Pancreas (tissue), 10 donors: Measurements from ENCODE around the gene RNF169. TPM values are rescaled to one million over a fixed set of nuclear protein-coding genes. Genes with fewer than 3 reads are reported as not detected.
A peak's percentile ranks its signal among the peaks of the same experiment; 100 is the strongest.

Experiments
- ATAC-seq, 4 donors: fragments of 200-7000 bp; cut with Tn5 transposase; one replicate each; pipeline versions ENCODE4 v1.8.0 to v1.9.1; 2020; ENCODE audit warnings: mild to moderate bottlenecking in 4 of 4, moderate library complexity in 4 of 4
- DNase-seq, 6 donors: peaks; one replicate each; pipeline ENCODE4 v3.0.0-alpha.2; 2020
- FAIRE-seq: peaks from 2 replicates; lab custom pipeline; 2012; peaks lifted over from hg19 to GRCh38; lab: Jason Lieb, UNC
- H3K27ac ChIP-seq, 4 donors: fragments of 200-600 bp; sonication (generic); 1 replicate in 3 of 4; 2 replicates in 1 of 4; pipeline versions ENCODE4 v1.5.0 to v1.8.0; 2020
- H3K27me3 ChIP-seq, 4 donors: fragments of 200-600 bp; one replicate each; pipeline ENCODE4 v1.8.0; 2021
- H3K36me3 ChIP-seq, 3 donors: fragments of 200-600 bp; sonication (generic) in 1 of 3; one replicate each; pipeline versions ENCODE4 v1.5.0 to v1.8.0; 2020 to 2021
- H3K4me1 ChIP-seq, 3 donors: fragments of 200-600 bp; one replicate each; pipeline ENCODE4 v1.8.0; 2021
- H3K4me3 ChIP-seq, 4 donors: fragments of 200-600 bp; sonication (generic) in 2 of 4; one replicate each; pipeline versions ENCODE4 v1.5.0 to v1.8.0; 2020 to 2021
- H3K9me3 ChIP-seq, 4 donors: fragments of 200-600 bp; one replicate each; pipeline ENCODE4 v1.8.0; 2021
- CTCF ChIP-seq, 4 donors: fragments of 200-600 bp; sonication (generic) in 3 of 4; IDR thresholded peaks; one replicate each; pipeline versions ENCODE4 v1.5.0 to v1.8.0; 2021; ENCODE audit warnings: antibody characterized with exemption in 4 of 4
- WGBS, 2 donors: extraction: QIAGEN DNeasy Blood & Tissue Kit; methylation state at CpG; one replicate each; pipeline ENCODE4 v1.1.7; 2013; 5-methylcytosine and 5-hydroxymethylcytosine counted together
- intact Hi-C, 3 donors: fragments of 100-400 bp; cut with DNase I; formaldehyde crosslinking; loops; one replicate each; pipeline versions ENCODE4 v1.11.1 to v1.14.2; 2022
- polyA plus RNA-seq, 2 donors: library from polyadenylated mRNA; stranded (reverse); fragments of 200-250 nt; gene quantifications; one replicate each; pipeline ENCODE4 v1.2.3, GENCODE V29; 2013
- total RNA-seq, 6 donors: library from RNA; stranded (reverse); fragmentation: NEBNext Ultra II Directional in 4 of 6; extraction: Animal tissue kit (Norgen Biotek cat#: 25700) in 4 of 6; gene quantifications; one replicate each; pipeline versions ENCODE4 v1.2.1 to v1.2.4, GENCODE V29; 2021 to 2023
- donor health status: healthy with polysubstance abuse.
- donor health status: DM: no; HTN: no; CAD: no; lungs with moderate emphysema.
- donor health status: DM: no; HTN: no; CAD: no.
- donor health status: control.
- donor health status: control.
- donor health status: Bipolar disorder and iron deficiency.
- donor health status: DM: yes; HTN: yes; CAD: no.
- donor health status: DM: no; HTN: no; CAD: no.
- donor health status: DM: no; HTN: no; CAD: no.
- donor health status: DM: yes; HTN: yes; CAD: no.

Gene RNF169
- total and polyA plus RNA-seq, 8 donors = 2.3 to 12.0 (median 6.9) TPM

GRCh38 chr11:74771139-74771538 is 22.5 kb downstream of the RNF169 start:
- peaks cover 0 to 13% (median 7%) of the 10 kb centered on the region in 3 donors for H3K4me1 ChIP-seq
- H3K36me3 ChIP-seq = no peaks in the 10 kb centered on the region
- H3K27ac ChIP-seq = no peak overlapping the region
- no peak for ATAC-seq
- H3K27me3 ChIP-seq = no peaks in the 10 kb centered on the region
- 95 to 97% methylated on average over 3 of the region's 3 CpGs for WGBS, 2 donors
- FAIRE-seq = no peak
- intact Hi-C loops = no loop called here
- TF ChIP-seq CTCF (IDR thresholded peaks at IDR 0.05) = no peak
- no peak overlapping the region for H3K4me3 ChIP-seq
- no peaks in the 10 kb centered on the region for H3K9me3 ChIP-seq
- no peak for DNase-seq

- TF ChIP-seq CTCF (IDR thresholded peaks at IDR 0.05) = no peak
- Histone ChIP-seq H3K27me3 (no peaks in the 10 kb centered on the region), H3K9me3 (no peaks in the 10 kb centered on the region), H3K36me3 (no peaks in the 10 kb centered on the region), H3K4me1 (peaks cover 0 to 16% (median 7%) of the 10 kb centered on the region in 3 donors), H3K27ac (no peak overlapping the region), H3K4me3 (no peak overlapping the region)
- ATAC-seq (no peak), DNase-seq (no peak), FAIRE-seq (no peak)
- intact Hi-C loops = no loop called here
Observed at GRCh38 chr11:74773476-74773875, 24.8 kb downstream of the RNF169 start.

- Histone ChIP-seq H3K4me3 (no peak overlapping the region), H3K4me1 (peaks cover 0 to 16% (median 7%) of the 10 kb centered on the region in 3 donors), H3K36me3 (no peaks in the 10 kb centered on the region), H3K9me3 (no peaks in the 10 kb centered on the region), H3K27ac (no peak overlapping the region), H3K27me3 (no peaks in the 10 kb centered on the region)
- FAIRE-seq = no peak
- no peak for TF ChIP-seq CTCF (IDR thresholded peaks at IDR 0.05)
- ATAC-seq = no peak
- DNase-seq = no peak
- intact Hi-C loops = no loop called here
- WGBS, 2 donors = 56 to 90% methylated on average over 1 of the region's 1 CpG
Observed at GRCh38 chr11:74775762-74776161, 27.1 kb downstream of the RNF169 start.

GRCh38 chr11:74776546-74776945 is 27.9 kb downstream of the RNF169 start:
- H3K4me1 ChIP-seq = peaks cover 0 to 16% (median 9%) of the 10 kb centered on the region in 3 donors
- H3K27ac ChIP-seq = no peak overlapping the region
- no peaks in the 10 kb centered on the region for H3K36me3 ChIP-seq
- H3K9me3 ChIP-seq = no peaks in the 10 kb centered on the region
- no peak for FAIRE-seq
- H3K27me3 ChIP-seq = no peaks in the 10 kb centered on the region
- H3K4me3 ChIP-seq = no peak overlapping the region
- no peak for DNase-seq
- intact Hi-C loops = no loop called here
- ATAC-seq = peak in 1 of 4 donors; percentile 15
- no peak for TF ChIP-seq CTCF (IDR thresholded peaks at IDR 0.05)

GRCh38 chr11:74777038-74777437 is 28.4 kb downstream of the RNF169 start:
- peaks cover 0 to 14% (median 10%) of the 10 kb centered on the region in 3 donors for H3K4me1 ChIP-seq
- intact Hi-C loops = no loop called here
- DNase-seq (no peak), FAIRE-seq (no peak), ATAC-seq (no peak)
- H3K27ac ChIP-seq = no peak overlapping the region
- H3K27me3 ChIP-seq = no peaks in the 10 kb centered on the region
- H3K4me3 ChIP-seq = no peak overlapping the region
- H3K36me3 ChIP-seq = no peaks in the 10 kb centered on the region
- TF ChIP-seq CTCF (IDR thresholded peaks at IDR 0.05) = no peak
- H3K9me3 ChIP-seq = no peaks in the 10 kb centered on the region
